ENCODE measurements around the gene VCP.

GRCh38 chr9:35027374-35027773, 45.1 kb downstream of the VCP start:
- no peak for TF ChIP-seq POLR2A (IDR thresholded peaks at IDR 0.05; ENCODE audit: low read depth)
- TF ChIP-seq CTCF (IDR thresholded peaks at IDR 0.05) = no peak
- no peak for TF ChIP-seq POLR2AphosphoS5 (IDR thresholded peaks at IDR 0.05)

All from esophagus muscularis mucosa (tissue), 3 donors.